Endometrial microvascular endothelial cells (primary cell): ENCODE data around the gene PRELP. TPM values are rescaled to one million over a fixed set of nuclear protein-coding genes. Genes with fewer than 3 reads are reported as not detected.

Source experiments
- in situ Hi-C: cut with HindIII; loops from 2 replicates; pipeline ENCODE4 v1.10.0; 2017; ENCODE audit warnings: low sequenced_read_pairs, low pct_unique_long_range_greater_than_20kb; ENCODE audit errors: inconsistent ontology term
- total RNA-seq: library from RNA; depleted of rRNA; stranded (reverse); fragments of >200 nt; gene quantifications from one replicate; pipeline ENCODE4 v1.2.3, GENCODE V29; 2015; ENCODE audit errors: inconsistent ontology term

Gene PRELP
- not detected for total RNA-seq

DNA sequence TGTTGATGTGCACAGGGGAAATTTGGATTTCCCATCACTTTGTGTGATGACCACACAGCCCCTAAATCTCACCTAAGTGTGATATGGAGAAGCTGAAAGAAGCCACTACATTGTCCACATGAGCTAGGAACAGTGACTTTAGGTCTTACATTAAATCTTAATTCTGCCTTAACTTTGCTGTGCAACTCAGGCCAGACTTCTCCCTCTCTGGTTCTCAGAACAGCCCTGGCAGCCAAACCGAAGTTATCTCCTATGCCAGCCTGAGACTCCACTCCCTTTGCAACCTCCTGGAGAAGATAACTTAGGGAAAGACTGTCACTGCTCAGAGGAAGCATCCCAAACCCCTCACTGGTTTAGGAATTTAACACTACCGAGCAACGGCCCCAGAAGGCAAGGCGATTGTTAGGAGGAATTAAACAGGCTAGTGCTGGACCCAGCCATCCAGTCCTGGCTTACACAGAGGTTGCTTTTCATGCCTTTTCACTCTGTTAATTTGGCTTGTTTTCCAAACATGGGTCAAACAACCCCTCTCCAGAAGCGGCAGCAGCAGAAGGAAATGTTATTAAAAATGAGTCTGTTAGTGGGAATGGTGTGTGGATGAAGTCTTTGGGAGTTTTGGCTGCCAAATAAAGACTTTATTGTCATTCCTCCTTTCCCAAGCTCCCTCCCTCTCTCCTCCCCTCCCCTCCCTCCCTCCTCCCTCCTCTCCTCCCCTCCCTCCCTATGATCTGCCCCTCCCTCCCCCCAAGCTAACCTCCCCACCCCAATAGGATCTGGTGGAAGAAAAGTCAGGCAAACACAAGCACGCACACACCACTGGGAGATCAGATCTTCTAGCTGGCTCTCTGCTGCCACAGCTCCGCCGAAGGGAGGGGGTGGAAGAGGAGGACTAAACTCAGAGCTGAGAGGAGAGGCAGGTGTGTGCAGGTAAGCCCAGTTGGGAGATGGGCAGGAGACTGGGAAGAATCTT lies at the start of gene PRELP:
Gene PRELP, plus strand, starts transcription at position 795 of the 970 bp plus-strand sequence. CDS start 7,379 bp downstream, outside the sequence.
- in situ Hi-C loops, result loop anchor here (25.0 kb wide), 1 partner anchor 113 kb away; the partner anchor contains the start of gene FMOD

DNA sequence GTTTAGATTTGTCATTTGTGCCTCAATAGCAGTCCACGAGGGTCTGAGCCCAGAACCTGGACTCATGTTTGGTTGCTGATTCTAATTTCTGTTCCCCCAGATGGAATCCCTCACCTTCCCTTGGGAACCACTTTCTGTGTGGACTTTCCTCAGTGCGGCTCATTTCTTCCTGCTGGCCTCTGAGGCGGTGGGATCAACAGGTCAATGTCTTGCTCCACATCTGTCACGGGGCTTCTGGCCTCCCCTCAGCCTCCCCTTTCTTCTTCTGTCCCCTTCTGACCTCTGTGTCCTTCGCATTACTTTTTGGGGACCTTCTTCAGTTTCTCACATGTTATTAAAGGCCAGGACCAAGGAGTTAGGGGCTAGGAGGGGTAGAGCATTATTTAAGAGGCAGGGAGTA lies 49.2 kb upstream of the PRELP start:
- in situ Hi-C loops, result loop anchor here (25.0 kb wide), 1 partner anchor 139 kb away; no protein-coding TSS in a partner anchor

DNA sequence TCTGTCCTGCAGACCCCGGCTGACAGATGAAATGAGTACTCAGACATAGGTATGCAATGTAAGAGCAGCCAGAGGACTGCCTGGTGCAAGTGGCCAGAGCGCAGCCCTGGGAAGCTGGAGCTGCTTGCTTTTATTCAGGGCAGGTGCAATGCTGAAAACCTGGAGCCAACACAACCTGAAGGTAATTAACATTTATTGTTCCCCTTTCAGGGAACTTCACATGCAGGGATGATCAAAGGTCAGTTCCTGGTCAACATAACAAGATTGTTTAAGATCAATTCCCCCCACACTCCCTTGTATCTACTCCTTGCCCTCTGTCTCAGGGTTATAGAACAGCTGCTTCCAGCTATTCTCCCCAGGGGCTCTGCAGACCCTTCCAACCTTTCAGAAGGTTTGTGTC lies 48.7 kb upstream of the PRELP start:
- in situ Hi-C loops, result loop anchor here (25.0 kb wide), 1 partner anchor 140 kb away; no protein-coding TSS in a partner anchor

DNA sequence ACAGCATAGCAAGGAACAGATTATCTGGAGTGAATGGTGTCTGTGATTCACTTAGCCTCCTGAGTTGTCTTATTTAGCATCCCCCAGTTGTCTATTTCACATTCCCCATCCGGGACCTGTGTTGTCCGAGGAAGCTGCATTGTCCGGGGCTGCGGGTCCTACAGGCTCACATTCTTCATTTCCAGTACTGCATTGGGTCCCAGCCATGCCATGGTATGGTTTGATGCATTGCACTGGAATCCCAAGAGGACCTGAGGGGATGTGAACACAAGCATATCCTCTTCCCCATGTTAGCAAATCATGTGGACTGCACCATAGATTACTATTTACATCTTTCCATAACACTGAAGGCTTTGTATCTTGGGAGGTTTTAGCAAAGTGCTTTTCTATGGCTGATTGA lies 48.2 kb upstream of the PRELP start:
- in situ Hi-C loops, result loop anchor here (25.0 kb wide), 1 partner anchor 140 kb away; no protein-coding TSS in a partner anchor

DNA sequence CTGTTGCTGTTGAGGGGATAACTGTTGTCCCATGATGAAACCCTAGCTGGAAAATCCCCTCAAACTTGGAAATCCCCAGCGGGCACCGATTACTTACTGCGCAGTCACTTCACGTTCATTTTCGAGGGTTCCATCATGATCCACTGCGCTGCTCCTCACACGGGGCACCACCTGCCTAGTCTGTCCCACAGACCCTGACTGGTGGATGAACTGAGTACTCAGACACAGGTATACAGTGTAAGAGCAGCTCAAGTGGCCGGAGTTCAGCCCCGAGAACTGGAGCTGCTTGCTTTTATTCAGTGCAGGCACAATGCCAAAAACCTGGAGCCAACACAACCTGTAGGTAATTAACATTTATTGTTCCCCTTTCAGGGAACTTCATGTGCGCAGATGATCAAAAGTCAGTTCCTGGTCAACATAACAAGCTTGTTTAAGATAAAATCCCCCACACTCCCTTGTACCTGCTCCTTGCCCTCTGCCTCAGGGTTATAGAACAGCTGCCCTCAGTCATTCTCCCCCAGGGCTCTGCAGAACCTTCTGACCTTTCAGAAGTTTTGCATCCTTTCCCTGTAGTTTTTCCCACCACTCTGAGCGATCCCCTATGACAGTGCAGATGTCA lies 46.5 kb upstream of the PRELP start:
- in situ Hi-C loops, result loop anchor here (25.0 kb wide), 1 partner anchor 142 kb away; no protein-coding TSS in a partner anchor

DNA sequence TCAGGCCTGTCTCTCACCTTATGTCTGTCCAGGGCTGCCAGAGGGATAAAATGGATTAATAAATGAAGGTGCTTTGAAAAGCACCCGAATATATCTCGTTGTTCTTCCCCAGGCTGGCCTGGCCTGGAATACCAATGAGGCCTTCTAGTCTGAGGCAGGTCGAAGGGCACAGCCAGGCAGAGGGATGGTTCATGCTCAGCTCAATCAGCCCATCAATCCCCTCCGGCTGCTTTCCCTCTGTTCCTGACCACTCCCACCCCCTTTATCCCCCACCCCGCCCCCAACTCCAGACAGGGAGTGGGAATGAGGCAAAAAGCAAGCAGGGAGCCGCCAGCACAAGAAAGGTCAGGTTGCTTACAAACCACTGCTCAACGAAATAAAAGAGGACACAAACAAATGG lies 40.0 kb upstream of the PRELP start:
- in situ Hi-C loops, result loop anchor here (25.0 kb wide), 1 partner anchor 148 kb away; no protein-coding TSS in a partner anchor

DNA sequence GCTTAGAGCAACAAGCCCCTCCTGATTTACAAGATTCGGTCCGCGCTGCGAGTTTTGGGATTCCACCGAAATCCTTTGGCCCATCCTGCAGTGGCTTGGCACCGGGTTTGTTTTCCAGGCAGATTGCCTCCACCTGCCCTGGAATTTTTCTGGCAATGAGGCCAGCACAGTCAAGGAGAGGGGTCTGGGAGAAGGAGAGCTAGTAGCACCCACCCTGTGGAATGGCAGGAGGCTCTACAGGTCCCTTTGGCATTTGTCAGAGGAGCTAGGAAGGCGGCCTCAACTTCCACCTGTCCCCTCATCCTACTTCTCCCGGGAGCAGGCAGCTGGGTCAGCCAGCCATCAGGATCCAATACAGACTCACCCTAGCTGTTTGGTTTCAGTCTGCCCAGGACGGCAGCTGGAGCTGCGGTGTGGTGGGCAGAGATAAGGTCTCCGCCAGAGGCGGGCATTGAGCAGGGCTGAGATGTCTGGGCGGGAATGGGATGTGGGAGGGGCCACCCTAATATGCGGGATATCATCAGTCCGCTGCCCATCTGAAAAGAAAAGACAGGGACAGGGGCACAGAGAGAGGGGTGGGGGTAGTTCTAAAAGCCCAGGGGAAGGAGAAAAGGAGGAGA lies 37.8 kb upstream of the PRELP start:
- in situ Hi-C loops, result loop anchor here (25.0 kb wide), 1 partner anchor 151 kb away; no protein-coding TSS in a partner anchor

DNA sequence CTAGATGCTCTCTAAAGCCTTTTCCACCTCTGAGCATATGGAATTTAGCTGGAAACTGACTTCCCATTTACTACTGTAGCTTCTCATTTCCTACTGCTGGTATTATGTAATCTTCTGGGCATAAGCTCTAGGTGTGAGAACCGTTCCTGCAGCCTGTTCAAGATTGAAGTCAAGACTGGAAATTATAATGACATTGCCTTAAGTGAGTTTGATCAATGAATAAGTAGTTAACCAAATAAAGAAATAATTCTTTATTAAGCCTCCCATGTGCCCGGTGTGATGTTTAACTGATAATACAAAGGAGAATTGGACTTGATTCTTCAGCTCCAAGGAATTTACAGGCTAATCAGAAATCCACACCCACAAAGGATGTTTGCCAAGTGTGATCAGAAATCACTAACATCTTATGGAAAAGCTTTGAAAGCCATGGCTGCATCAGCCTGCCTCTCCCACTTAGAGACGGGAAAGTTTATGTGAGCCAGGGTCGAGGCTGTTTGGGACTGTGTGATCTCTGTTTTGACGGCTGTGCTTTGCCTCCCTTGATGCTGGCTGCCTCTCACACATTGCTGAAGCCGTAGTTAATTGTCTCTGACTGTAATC lies 36.4 kb upstream of the PRELP start:
- in situ Hi-C loops, result loop anchor here (25.0 kb wide), 1 partner anchor 152 kb away; no protein-coding TSS in a partner anchor

DNA sequence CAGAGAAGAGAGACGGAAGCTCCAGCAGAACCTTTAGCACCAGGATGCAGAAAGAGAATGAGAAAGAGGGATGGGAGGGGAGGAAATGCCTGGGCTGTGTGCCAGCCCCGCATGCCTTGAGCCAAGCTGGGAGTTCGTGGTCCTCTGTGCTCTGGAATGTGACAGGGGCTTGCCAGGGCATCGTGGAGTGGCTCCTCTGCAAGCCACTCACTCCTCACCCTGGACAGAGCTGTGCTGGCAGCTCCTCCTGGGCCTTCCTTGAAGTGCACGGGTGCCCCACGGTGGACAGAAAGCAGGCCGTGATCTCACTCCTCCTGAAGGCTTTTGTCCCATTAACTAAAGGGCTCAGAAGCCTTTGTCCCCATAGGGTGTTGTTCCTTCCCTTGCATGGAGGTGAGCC lies 34.8 kb upstream of the PRELP start:
- in situ Hi-C loops, result loop anchor here (25.0 kb wide), 1 partner anchor 153 kb away; no protein-coding TSS in a partner anchor

DNA sequence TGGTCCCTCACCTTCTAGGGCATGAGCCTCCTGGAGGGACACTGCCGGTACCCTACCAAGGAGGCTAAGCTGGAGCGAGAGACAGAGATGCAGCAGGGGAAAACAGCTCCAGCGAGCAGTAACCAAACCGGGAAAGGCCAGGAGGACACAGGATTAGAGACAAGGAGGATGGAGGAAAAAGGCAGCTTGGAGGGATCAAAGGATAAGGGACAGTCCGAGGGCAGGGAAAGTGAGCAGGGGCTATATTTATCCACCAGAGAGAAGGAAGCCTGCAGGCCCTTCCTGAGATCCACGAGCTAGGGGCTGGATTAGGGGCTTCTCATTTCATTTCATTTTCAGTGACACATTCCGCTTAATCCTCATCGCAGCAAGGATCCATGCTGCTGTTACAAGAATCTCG lies 33.8 kb upstream of the PRELP start:
- in situ Hi-C loops, result loop anchor here (25.0 kb wide), 1 partner anchor 154 kb away; no protein-coding TSS in a partner anchor

DNA sequence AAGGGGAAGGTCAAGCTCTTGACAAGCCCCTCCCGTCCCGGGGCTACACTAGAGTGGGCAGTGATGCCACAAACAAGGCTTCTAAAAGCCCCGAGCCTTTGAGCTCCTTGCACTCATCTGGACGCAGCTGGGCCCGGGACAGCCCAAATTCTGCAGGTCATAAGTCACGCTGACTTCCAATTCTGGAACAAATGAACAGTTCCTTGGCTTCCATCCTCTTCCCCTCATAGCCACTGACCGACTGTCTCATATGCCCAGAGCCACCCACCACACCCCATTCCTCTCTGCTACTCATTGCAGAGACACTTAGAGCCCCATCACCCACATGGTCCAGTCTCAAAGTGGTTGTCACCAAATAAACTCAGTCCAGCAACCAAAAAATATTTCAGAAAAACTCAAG lies 32.8 kb upstream of the PRELP start:
- in situ Hi-C loops, result loop anchor here (25.0 kb wide), 1 partner anchor 156 kb away; no protein-coding TSS in a partner anchor

DNA sequence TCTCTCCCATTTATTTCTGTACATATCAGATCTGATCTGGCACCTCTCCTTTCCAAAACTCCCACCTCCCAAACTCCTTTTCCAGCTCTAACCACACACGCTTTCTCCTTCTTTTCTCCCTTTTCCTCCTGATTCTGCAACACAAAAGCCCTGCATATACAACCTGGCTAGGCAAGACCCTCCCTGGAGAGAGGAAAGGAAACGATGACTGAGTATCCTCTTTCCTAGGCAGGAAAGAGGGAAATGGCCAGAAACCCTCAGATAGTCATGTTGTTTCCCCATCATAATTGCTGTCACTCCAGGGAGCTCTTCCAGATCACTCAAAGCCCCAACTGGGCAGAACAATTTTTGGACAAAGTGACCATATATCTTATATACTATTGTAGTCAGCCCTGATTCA lies 32.3 kb upstream of the PRELP start:
- in situ Hi-C loops, result loop anchor here (25.0 kb wide), 1 partner anchor 156 kb away; no protein-coding TSS in a partner anchor

DNA sequence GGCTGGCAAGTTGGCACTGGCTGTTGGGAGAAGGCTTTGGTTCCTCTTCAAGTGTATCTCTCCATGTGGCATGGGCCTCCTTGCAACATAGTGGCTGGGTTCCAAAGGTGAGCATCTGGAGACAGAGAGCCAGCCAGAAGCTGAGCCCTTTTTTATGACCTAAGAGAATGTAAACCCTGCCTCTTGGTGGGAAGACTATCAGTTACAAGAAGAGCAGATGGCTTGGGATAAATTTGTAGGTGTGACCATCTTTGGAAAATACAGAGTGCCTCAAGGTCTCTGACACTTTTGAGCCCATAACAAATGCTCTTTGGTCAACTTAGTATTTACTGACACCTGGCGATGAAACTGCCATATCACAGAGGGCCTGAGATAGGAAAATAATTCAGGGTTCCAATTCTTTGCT lies 31.4 kb upstream of the PRELP start:
- in situ Hi-C loops, result loop anchor here (25.0 kb wide), 1 partner anchor 157 kb away; no protein-coding TSS in a partner anchor

DNA sequence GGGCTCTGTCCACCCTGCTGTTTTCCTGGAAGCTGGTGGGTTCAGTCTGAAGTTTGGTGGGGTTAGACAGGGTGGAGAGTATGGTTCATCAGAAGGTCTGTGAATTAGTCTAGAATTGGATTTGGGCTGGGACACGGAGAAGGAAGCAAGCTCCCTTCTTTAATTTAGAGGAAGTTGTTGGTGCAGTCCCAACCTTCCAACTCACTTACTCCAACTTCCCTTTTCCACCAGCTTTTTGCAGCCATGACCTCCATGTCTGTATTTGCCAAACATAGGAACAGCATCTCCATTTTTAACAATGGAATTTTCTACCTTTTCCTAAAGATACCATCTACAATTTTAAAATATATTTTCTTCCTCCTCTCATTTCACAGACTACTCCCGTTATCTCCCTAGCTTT lies 28.5 kb upstream of the PRELP start:
- in situ Hi-C loops, result loop anchor here (25.0 kb wide), 1 partner anchor 160 kb away; no protein-coding TSS in a partner anchor

DNA sequence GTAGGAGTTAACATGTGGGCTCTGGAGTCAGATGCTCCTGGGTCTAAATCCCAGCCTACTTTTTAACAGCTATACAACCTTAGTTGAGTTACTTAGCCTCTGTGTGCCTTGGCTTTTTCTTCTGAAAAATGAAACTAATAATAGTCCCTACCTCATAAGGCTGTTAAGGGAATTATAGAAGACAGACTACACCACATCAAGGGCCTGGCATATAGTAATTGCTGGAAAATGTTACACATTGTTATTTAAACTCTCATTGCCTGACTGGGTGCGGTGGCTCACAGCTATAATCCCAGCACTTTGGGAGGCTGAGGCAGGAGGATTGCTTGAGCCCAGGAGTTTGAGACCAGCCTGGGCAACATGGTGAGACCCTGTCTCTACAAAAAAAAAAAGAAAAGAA lies 28.0 kb upstream of the PRELP start:
- in situ Hi-C loops, result loop anchor here (25.0 kb wide), 1 partner anchor 160 kb away; no protein-coding TSS in a partner anchor

DNA sequence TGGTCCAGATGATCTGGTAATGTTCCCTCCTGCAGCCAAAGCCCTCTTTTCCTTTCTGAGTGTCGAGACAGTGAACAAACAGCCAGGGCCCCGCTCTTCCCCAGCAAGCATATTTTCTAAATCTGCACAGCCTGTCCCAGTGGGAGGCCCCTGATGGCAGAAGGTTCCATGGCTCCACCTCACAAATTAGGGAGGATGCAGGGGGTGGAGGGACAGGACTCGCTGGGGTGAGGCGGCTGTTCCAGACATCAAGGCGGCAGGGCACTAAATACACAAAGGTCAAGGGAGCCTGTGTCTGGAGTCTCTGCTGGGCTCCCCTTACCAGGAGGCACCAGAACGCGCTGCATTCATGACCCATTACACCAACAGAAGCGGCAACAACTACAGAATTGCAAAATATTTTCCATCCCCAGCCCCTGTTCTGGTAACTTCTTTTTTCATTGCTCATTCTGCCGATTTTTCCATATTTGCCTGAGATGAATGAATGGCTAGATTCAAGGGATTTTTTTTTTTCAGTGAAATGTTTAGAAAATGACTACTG lies 27.0 kb upstream of the PRELP start:
- in situ Hi-C loops, result loop anchor here (25.0 kb wide), 1 partner anchor 161 kb away; no protein-coding TSS in a partner anchor

DNA sequence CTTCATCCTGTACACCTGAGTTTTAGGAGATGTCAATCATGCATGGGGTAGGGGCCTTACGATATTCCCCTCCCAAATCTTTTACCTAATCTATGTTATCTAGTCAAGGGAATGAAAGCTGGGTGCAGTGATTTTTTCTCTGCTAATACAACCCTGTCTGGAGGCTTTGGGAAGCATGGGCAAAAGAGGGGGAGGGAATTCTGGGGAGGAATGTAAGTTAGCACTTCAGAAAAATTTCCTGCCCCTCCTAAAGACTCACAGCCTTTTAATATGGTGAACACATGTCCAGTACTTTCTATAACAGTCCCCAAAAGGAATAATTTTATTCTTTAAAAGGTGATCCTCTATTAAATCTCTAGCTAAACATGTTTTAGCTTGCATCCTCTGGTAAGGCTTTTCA lies 25.6 kb upstream of the PRELP start:
- in situ Hi-C loops, result no loop called here
